CMK (cell line): ENCODE results near the gene ABCF2.

ENCODE experiments used
- DNase-seq: peaks from one replicate; pipeline ENCODE4 v3.0.0-alpha.2; 2010; ENCODE audit warnings: low read depth

The ABCF2 gene

DNA sequence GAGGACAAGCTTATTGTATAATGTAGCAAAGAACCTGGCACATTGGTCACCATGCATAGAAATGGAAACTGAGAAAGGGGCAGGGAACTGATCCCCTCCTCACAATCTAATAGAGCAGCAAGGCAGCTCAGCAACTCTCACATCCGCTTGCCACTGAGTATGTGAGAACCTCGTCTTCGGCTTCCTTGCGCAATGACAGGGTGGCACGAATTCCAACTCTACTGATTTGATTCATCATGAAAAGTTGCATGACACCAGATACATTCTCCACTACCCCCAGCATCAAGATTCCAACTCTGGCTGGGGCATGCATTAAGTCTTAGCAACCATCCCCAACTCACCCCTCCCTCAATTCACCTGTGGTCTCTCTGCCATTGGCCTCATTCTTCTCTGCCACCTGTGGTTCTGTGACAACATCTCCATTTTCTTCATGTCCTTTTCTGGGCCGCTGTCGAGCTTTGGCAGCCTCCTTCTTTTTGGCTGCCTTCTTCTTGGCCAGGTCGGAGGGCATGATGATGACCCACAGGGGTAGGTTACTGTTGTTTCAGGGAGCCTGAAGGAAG lies 976 bp downstream of the ABCF2 start:
- no peak for DNase-seq

DNA sequence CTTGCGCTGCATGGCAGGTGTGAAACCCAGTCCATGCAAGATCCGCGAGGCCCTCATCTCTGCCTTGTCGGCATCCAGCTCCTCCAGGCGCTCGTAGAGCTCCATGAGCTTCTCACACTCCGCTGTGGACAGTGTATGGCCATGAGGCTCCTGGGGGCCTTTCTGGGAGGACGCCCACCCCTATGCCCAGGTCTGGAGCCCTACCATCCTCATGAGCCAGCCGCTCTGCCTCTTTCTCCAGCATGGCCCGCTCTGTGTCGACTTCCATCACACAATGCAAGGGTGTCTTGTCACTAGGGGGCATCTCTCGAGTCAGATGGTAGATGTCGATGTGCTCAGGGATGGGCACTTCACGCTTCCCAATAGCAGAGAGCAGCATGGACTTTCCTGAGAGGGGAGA lies 3.3 kb downstream of the ABCF2 start:
- no peak for DNase-seq

DNA sequence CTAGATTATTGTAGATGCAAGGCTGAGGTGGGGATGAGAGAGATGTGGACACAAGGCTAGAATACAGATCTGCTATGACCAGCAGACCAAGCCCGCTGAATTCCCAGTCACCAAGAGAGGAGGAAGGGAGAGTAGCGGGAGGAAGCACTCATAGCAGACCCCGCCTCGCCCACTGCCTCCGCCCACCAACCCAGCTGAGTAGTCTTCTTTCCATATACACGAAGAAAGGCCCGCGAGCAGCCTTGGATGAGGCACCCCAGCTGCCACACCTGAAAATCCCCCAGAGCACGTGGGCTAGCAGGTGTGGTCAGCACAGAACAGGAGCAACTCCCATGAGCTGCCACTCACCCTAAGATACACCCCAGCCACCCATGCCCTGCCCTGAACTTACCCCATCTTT lies 8.8 kb downstream of the ABCF2 start:
- DNase-seq, result no peak

DNA sequence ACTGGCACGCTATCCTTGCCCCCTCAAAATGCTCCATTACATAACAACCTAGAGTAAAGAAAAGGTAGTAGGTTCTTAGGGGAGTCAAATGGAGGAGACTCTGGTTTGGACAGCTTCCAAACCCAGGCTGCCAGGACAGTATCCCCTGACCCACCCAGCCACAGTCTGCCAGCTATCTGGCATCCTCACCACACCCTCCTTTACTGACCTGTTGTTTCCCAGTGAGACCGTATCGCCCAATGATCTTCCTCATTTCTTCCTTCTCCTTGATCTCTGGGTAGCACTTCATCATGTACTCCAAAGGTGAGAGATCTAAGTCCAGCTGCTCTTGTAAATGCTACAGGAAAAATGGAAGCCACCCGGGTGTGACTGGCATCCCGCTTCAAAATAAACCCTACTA lies 11.6 kb downstream of the ABCF2 start:
- no peak for DNase-seq

DNA sequence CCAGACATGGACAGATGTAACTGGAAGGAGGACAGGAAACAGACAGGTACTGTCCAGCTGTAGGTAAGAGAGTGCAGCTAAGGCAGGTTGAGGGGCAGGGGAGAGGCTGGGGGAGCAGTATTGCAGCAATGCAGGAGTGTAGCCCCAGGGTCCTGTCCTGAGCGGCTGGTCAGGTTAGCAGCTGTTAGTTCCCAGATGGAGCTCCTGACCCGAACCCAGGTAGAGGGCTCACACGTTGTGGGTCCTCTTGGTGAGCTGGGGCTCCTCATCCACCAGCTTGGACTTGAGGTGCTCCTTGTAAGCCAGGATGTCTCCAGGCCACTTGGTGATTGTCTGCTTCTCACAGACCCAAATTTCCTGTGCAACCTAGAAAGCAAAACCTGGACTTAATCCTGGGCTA lies 13.2 kb downstream of the ABCF2 start:
- no peak for DNase-seq

DNA sequence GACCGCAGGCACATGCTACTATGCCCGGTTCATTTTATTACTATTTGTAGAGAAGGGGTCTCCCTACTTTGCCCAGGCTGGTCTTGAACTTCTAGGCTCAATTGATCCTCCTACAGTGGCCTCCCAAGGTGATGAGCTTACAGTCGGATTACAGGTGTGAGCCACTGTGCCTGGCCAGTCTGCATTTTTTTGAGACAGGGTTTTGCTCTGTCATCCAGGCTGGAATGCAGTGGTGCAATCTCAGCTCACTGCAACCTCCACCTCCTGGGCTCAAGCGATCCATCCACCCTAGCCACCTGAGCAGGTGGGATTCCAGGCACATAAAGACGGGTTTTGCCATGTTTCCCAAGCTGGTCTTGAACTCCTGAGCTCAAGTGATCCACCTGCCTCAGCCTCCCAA lies 14.4 kb downstream of the ABCF2 start:
- no peak for DNase-seq

DNA sequence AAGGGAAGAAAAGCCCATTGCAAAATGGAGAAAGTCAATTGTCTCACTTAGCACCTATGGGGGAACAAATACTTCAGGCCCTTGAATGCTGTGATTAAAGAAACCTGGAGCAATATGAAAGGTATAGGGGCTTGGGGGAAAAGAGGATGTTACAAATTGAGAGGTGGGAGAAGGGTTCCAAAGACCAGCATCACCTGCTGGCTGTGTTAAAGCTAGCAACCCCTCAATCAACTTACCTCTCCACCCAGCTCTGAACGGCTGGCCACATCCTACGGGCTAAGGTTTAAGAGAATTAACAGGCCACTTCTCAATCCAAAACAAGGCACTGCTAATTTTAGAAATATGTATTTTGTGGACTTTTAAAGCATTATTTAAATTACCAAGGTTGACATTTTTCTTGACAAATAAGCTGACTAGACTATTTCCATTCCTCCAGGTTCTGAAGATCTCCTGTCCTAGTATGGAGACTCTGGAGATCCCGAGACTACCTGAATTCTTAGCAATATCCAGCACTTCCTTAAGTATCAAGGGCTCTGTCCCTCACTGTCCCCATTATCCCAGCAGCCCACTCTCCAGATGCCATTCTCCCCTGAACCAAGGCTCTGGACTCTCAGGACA lies 15.7 kb downstream of the ABCF2 start:
- DNase-seq, result no peak

DNA sequence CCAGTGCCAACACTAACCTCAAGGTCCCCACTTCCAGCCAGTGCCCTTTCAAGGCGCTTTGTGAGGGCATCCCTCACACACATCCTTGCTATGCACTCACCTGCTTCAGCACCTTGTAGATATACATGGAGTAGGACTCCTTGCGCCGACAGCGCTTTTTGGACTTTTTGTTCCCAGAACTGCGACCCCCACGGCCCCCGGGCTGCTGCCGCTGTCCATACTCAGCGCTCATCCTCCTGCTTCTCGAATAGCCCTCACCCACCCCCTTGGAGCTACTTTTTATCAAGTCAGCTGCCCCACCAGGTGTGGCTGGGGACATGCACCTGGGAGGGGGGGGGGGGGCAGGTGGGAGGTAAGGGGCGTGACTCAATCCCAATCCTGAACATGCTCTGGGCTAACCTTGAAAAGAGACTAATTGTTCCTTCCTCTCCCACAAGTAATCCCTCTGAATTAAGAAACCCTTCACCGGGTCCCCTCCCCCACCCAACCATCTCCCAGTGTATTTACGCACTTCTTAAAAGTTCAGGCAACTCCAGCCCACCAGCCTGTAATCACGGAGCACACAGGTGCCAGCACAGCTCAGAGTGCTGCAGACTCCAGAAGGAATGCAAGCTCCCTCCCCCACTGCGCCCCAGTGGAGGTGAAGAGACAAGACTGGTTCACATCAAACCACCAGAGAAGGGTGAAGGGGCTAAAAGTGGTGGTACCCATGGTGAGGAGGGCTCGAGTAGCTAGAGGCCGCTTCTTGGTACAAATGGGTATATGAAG lies 16.7 kb downstream of the ABCF2 start, which contains the start of gene H2BK1:
H2BK1 (minus strand) TSS at position 402 of the 768 bp plus-strand sequence; CDS start at position 232, 170 bp downstream.
- no peak for DNase-seq

DNA sequence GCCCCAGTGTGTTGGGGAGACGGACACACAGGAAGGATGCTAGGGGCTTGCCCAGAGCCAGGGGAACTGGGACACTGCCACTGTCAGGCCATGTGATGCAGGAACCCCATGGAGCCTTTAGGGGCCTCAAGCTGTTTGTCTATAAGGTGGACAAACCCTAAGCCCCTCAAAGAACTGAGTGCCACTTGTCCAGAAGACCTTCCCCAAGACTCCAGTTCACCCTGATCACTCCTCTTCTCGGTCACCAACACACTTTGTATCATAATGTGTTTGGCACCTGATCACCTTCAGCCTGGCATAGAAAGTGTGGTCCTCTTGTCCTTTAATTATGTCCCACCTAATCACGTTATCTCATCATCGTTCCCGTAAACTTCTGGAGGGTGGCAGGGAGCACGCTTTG lies 17.4 kb downstream of the ABCF2 start:
- DNase-seq, result no peak

DNA sequence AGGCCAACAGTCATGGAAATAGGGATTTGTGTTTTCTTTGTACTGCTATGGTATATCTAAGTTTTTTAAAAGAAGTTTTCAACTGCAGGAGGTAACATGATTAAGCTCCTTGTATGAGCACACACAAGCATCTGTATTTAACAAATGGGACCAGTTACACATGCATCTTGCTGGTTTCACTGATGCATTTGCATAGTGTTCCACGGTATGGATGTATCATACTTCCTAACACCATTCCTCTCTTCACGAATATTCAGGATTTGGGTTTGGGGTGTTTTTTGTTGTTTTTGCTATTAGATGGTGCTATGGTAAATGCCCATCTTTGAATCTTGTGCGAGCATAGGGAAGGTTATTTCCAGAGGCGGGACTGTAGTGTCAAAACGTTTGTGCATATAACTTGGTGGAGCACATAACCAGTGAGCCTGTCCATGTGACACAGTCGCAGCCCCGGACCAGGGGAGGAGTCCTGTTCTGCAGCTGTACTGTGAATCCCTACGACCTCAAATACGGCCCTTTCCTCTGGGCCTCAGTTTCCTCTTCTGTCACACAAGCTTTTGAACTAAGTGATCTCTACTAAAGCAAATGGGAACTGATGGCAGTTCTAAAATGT lies 18.6 kb downstream of the ABCF2 start:
- no peak for DNase-seq

DNA sequence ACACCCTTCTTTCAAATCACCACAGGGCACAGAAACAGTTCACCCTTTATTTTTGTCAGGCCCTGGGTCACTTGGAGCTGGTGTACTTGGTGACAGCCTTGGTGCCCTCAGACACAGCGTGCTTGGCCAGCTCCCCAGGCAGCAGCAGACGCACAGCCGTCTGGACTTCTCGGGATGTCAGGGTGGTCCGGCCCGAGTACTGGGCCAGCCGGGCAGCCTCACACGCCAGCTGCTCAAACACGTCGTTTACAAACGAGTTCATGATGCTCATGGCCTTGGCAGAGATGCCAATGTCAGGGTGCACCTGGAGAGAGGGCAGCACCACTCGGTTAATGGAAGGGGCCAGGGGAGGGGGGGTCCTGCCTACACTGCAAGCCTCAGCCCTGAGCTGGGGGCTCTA lies 19.2 kb downstream of the ABCF2 start:
- no peak for DNase-seq

DNA sequence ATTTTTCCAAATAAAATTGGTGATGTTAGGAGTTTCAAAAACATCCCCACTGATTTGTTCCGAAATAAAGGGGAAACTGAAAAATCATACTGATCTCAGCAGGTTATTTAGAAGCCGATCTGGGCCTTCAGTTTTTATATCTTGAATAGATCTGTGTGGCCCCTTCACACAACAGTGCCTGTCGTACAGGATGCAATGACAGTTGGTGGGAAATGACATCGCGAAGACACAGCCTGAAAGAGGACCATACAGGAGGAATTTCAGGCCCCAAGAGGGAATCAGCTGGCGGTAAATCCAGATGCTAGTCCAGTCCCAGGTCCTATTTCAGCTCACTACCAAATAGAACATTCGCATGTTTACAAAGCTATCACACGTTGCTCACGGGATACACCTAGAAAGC lies 19.7 kb downstream of the ABCF2 start:
- no peak for DNase-seq

DNA sequence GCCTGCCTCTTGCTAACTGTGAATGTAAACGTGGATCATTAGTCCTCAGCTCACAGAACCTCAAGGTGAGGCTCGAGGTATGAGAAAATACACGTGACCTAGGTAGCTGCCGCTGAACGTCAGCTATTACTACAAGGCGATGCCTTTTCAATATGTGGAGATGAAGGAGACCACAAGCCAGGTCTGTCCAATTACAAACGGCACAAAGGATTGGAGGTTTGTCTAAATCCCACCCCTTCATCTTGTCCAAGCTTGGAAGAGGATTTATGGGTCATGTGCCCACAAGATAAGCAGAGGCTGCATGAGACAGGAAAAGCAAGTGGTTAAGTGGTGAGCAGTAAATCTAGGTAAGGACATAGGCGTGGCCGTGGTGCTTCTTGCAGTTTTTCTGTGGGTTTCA lies 20.1 kb downstream of the ABCF2 start:
- DNase-seq, result no peak

DNA sequence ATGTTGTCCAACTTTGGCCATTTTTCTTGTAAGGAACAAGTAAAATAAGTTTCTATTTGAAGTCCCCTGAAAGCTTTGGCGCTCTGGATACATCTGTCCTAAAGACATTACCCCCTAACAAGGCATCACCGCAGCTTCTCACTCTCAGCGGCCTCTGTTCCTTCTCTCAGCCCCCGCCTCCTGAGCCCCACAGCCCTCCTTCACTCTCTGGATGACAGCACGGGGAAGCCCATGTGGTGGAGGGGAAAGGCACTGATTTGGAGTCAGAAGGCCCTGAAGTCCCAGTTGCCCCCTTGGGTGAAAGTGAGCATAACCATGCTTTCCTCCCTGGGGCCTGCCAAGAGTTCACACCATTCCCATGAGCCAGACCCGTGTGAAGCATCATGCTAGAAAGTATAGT lies 21.3 kb downstream of the ABCF2 start:
- DNase-seq, result no peak

DNA sequence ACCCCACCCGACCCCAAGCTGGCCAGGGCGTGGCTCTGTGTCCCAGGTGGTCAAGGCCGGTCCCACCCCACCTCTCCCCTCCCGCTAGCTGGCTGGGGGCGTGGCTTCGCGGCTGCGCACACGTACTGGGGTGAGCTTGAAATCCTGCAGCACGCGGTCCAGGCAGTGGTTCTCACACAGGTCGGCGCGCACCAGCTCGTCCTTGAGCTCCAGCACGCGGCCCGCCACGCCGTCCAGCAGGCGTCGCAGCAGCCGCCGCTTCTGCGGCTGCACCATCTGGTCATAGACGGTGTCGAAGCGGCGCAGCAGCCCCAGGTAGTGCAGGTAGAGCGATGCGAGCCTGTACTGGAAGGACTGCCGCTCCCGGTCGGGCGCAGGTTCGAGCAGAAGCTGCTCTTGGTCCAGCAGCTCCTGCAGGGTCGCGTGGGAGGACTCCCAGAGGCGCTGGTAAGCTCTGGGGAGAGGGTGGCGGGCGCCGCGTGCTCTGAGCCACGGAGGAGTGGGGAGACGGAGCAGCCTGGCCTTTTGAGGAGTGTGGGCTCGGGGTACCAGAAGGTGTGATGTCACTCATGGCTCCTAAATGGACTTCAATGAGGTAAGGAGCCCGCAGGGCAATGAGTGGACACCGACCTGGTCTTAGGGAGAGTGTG lies 22.5 kb downstream of the ABCF2 start:
- no peak for DNase-seq

DNA sequence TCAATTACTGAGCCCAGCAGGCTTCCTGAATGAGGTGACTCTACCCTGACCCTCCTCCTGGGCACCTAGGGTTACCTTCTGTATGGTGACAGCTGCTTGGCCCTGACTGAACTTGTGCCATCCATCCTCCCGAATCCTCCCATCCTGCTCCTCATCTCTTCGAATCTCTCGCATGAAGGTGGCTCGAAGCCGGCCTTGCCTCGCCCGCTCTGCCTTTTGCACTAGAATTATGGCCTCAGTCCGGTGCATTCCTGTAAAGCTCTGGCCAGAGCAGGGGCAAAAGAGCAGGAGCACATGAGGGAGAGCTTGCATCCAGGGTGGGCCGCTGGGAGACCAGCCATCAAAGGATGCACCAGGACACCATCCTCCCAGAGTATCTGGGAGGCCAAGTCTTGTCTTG lies 24.2 kb downstream of the ABCF2 start:
- DNase-seq, result no peak

DNA sequence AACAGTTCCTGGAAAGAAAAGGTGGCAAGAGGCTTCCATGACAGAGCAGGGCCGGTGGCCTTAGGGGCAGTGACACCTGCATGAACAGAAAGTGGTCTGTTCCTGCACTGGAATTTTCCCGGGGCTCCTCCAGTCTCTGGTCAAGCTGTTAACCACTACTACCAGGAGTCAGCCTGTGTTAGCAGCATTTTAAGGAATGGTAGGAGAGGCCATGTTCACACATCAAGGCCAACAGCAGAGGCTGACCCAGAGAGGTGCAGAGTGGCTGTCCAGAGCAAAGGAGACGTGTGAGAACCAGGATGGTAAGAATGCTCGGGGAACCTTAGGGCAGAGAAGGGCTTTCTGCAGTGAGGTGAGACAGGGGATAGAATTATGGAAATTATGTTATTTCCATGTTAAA lies 25.3 kb downstream of the ABCF2 start:
- DNase-seq, result no peak

DNA sequence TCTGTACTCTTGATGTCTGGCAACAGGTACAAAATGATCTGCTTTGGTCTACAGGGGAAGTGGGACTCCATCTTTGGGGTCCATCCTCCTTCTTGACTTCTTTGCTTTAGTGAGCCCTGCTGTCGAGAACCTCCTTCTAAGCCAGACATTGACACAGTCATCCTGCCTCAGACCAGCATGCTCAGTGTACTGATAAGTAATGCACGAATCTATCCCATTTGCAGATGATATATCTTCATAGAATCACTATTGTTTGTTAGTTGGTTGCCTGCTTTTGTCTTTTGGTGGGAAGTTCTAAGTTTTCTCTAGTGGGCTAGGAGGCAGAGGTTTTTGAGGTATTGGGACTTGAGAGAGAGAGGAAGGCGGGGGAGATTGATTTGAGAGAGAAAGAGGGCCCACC lies 25.7 kb downstream of the ABCF2 start:
- DNase-seq, result no peak

DNA sequence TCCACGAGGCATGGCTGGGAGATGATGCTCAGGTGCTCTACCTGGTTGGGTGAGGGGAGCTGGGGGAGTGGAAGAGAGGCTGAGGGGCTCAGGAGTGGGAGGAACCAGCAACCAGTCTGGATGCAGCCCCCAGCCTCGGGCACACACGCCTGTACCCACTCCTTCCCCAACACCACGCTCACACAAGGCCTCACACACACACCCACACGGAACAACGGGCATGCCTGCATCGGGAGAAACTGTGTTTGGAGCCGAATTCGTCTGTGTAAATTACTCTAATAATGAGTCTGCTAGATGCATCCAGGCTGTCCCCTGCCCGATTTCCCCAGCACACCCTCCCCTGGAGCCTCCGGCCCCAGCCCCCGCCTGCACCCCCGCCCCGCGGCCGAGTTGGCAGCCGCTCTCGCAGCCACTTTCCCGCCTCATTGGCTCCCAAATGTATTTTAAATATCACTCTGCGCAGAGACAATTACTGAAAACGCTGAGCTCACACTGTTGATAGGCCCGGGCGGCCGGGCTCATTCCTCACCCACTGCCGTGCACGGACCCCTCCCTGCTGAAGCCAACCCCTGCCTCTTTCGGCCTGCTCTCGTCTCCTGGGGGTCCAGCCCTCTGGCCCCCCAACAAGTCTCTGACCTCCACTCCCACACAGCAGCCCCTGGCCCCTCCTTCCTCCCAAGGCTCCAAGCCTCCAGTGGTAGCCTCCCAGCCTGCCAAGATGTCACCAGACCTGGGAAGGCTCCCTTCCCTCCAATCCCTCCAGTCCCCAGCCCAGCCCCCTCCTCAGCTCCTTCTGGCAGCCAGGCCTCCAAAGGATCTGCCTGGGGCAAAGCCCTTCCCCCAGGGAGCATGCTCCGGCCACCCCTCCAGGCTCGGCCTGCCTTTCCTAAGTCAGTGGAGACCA lies 27.8 kb downstream of the ABCF2 start:
- DNase-seq, result no peak

DNA sequence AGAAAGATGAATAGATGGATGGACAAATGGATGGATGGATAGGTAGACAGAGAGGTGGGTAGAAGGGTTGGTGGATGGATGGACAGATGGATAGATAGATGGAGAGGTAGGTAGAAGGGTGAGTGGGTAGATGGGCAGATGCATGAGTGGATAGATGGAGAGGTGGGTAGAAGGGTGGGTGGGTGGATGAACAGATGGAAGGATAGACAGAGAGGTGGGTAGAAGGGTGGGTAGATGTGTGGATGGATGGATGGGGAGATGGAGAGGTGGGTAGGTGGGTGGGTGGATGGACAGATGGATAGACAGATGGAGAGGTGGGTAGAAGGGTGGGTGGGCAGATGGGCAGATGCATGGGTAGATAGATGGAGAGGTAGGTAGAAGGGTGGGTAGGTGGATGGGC lies 29.1 kb downstream of the ABCF2 start:
- DNase-seq, result no peak

DNA sequence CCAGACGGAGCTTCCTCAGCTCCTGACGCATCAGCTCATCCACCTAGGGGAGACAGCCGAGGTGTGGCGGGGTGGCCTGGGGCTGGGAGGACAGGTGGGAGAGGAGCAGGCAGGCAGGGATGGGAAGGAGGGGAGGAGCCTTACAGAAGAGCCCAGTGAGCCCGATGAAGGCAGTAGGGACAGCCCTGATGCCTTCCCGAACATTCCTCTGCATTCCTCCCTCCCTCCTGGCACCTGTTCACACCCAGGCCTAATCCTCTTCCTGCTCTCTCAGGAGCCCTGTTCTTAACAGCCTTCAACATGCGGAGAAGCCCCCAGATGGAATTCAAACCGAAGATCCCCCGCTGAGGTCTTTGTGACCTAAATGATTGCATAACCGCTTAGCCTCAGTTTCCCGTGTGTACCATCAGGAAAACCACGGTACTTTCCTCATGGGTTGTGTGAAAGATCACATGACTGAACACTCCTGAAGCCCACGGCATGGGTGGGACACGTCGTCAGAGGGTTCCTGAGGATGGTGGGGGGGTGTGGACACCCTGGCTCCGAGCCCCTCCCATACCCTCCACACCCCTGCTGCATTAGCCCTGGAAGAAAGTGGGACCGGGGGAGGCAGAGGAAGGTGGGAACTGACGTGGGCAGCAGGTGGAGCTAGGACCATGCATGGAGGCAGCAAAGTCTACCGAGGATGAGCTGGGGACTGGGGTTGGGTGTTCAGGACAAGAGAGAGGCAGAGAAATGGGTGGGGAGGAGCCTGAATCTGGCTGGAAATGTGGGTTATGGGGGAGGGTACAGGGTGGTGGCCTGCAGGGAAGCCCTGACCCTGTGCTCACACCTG lies 31.2 kb downstream of the ABCF2 start:
- DNase-seq, result no peak
